Panc1 (cell line): ENCODE results near the gene FIGN. TPM values are rescaled to one million over a fixed set of nuclear protein-coding genes. Genes with fewer than 3 reads are reported as not detected.

ENCODE experiments used
- ATAC-seq: fragments of 200-7000 bp; cut with Tn5 transposase; 2 replicates; pipeline ENCODE4 v1.9.1; 2020; ENCODE audit warnings: mild to moderate bottlenecking, moderate library complexity
- BruUV-seq: library from RNA; stranded (reverse); fragments of 400-500 nt; replicated peaks from 2 replicates; lab custom pipeline; 2021; lab: Mats Ljungman, UMichigan
- CTCF ChIA-PET: fragments of 300-600 bp; sonication (Branson Sonifier 250); formaldehyde crosslinking; loops from one replicate; lab custom pipeline; 2022; ENCODE audit warnings: antibody characterized with exemption; lab: Charles Lee
- POLR2A ChIA-PET: fragments of 300-600 bp; sonication (Branson Sonifier 250); formaldehyde crosslinking; loops from one replicate; lab custom pipeline; 2022; ENCODE audit warnings: antibody characterized with exemption; lab: Charles Lee
- DNase-seq: peaks from one replicate; pipeline ENCODE4 v3.0.0-alpha.2; 2010; ENCODE audit warnings: low read depth, low spot score
- H3K27ac ChIP-seq: 2 replicates; pipeline ENCODE4 v1.5.1; 2011; ENCODE audit warnings: mild to moderate bottlenecking, low read length, inconsistent platforms
- H3K27me3 ChIP-seq: fragments of 200-500 bp; sonication (Bioruptor generic); 2 replicates; pipeline ENCODE4 v1.6.0; 2014; ENCODE audit warnings: low read length, inconsistent platforms; ENCODE audit not compliant: control insufficient read depth, insufficient read depth
- H3K36me3 ChIP-seq: fragments of 200-500 bp; sonication (Bioruptor generic); 2 replicates; pipeline ENCODE4 v1.5.1; 2014; ENCODE audit warnings: inconsistent platforms, mild to moderate bottlenecking, low read length, moderate library complexity; ENCODE audit not compliant: control insufficient read depth, insufficient read depth
- H3K4me1 ChIP-seq: 2 replicates; pipeline ENCODE4 v1.5.1; 2011; ENCODE audit warnings: inconsistent platforms, mild to moderate bottlenecking, low read length, moderate library complexity; ENCODE audit not compliant: control insufficient read depth, insufficient read depth
- H3K4me3 ChIP-seq, 2 experiments: 2 replicates each; pipeline ENCODE4 v1.5.1; 2011 to 2012; ENCODE audit warnings: low read depth in 2 of 2, low read length in 2 of 2, mild to moderate bottlenecking in 2 of 2, inconsistent platforms in 1 of 2, moderate library complexity in 1 of 2
- H3K9me3 ChIP-seq: fragments of 200-500 bp; sonication (Bioruptor generic); 2 replicates; pipeline ENCODE4 v1.5.1; 2014; ENCODE audit warnings: low read depth, mild to moderate bottlenecking, inconsistent platforms, low read length, moderate library complexity; ENCODE audit not compliant: control insufficient read depth, insufficient read depth
- CTCF ChIP-seq: fragments of 450-650 bp; IDR thresholded peaks from 2 replicates; pipeline ENCODE4 v1.5.1; 2017; ENCODE audit warnings: mild to moderate bottlenecking
- POLR2AphosphoS5 ChIP-seq: IDR thresholded peaks from 2 replicates; pipeline ENCODE4 v1.6.1; 2012; ENCODE audit warnings: mild to moderate bottlenecking, low read depth, low read length, moderate library complexity
- REST ChIP-seq, 2 experiments: IDR thresholded peaks; 2 replicates each; pipeline ENCODE4 v1.6.1; 2011 to 2012; ENCODE audit warnings: low read depth in 2 of 2, control low read depth in 1 of 2, low read length in 1 of 2, mild to moderate bottlenecking in 1 of 2, moderate library complexity in 1 of 2; ENCODE audit not compliant: insufficient read depth in 1 of 2
- SIN3A ChIP-seq: IDR thresholded peaks from 2 replicates; pipeline ENCODE4 v1.6.1; 2012; ENCODE audit warnings: low read depth, mild to moderate bottlenecking, low read length, moderate library complexity, borderline replicate concordance; ENCODE audit not compliant: insufficient read depth
- TCF7L2 ChIP-seq: IDR thresholded peaks from 2 replicates; pipeline ENCODE4 v1.6.1; 2011; ENCODE audit warnings: mild to moderate bottlenecking, low read depth, low read length, inconsistent platforms
- in situ Hi-C: cut with HindIII; loops from 2 replicates; pipeline ENCODE4 v1.10.0; 2016; ENCODE audit warnings: low sequenced_read_pairs, low pct_unique_long_range_greater_than_20kb
- intact Hi-C: fragments of 100-400 bp; cut with micrococcal nuclease; formaldehyde crosslinking; loops from one replicate; pipeline ENCODE4 v1.10.0; 2022; ENCODE audit not compliant: unreplicated experiment
- total RNA-seq: library from RNA; stranded (reverse); gene quantifications from one replicate; pipeline ENCODE4 v1.2.1, GENCODE V29; 2021; ENCODE audit not compliant: unreplicated experiment

The FIGN gene
- total RNA-seq, 1 experiment from 2014 or later: 19.5 TPM

- intact Hi-C loops: no loop called here
- Histone ChIP-seq H3K9me3 (no peaks in the 10 kb centered on the region), H3K4me3 (no peak overlapping the region), H3K4me1 (peaks cover 53% of the 10 kb centered on the region), H3K36me3 (no peaks in the 10 kb centered on the region), H3K27ac (peak overlapping the region; percentile 42; the same call in 1 of the 2 replicates), H3K27me3 (no peaks in the 10 kb centered on the region)
- TF ChIP-seq REST (IDR thresholded peaks at IDR 0.05; ENCODE audit: insufficient read depth in 1 of 2, low read depth in 2 of 2, low read length in 1 of 2) (no peak), TCF7L2 (no peak), SIN3A (no peak), POLR2AphosphoS5 (no peak), CTCF (no peak)
- ChIA-PET POLR2A (no interaction called here), CTCF (no interaction called here)
- in situ Hi-C loops: no loop called here
- BruUV-seq: no TSS peak
- no peak for DNase-seq
- ATAC-seq: no peak
These were observed 20.6 kb downstream of the FIGN start for GRCh38 chr2:163715199-163715598.

GRCh38 chr2:163713534-163714311 is 22.1 kb downstream of the FIGN start:
- ATAC-seq (peak; percentile 48; the same call in 1 of the 2 replicates), DNase-seq (no peak)
- in situ Hi-C loops: no loop called here
- no peaks in the 10 kb centered on the region for H3K36me3 ChIP-seq
- ChIA-PET CTCF (no interaction called here), POLR2A (no interaction called here)
- H3K4me1 ChIP-seq: peaks cover 54% of the 10 kb centered on the region
- TF ChIP-seq SIN3A: no peak
- no peak for TF ChIP-seq TCF7L2
- no peak for TF ChIP-seq CTCF
- TF ChIP-seq REST (IDR thresholded peaks at IDR 0.05; ENCODE audit: insufficient read depth in 1 of 2, low read depth in 2 of 2, low read length in 1 of 2): no peak
- TF ChIP-seq POLR2AphosphoS5: no peak
- H3K9me3 ChIP-seq: no peaks in the 10 kb centered on the region
- intact Hi-C loops: no loop called here
- H3K4me3 ChIP-seq: no peak overlapping the region
- peak overlapping the region; percentile 41; the same call in 1 of the 2 replicates for H3K27ac ChIP-seq
- H3K27me3 ChIP-seq: no peaks in the 10 kb centered on the region
- no TSS peak for BruUV-seq
